ENCODE data around the gene PKP4.

The PKP4 gene

DNA sequence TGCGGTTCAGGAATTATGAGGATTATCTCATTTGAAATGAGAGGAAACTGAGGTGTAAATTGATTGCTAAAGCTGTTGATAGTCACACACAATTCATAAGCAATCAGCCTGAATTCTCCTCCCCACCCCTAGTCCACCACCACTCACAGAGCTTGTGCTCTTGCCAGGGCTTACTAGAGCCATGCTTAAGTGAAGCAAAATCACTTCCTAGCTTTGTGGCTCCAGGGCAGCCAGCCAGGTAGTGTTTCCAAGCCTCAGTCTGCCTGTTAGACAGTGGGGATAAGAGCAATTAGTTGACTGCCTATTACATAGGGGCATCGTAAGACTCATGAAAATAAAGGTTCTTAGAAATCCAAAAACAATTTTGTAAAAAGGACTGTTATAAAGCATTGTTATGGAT, 87.2 kb downstream of the PKP4 start:
- Histone ChIP-seq H3K4me3 (ENCODE audit: low read depth in 1 of 2, low read length in 2 of 2) (no peak overlapping the region), H4K20me1 (ENCODE audit: insufficient read depth, low read length) (no peaks in the 10 kb centered on the region), H3K27ac (ENCODE audit: low read length) (no peak overlapping the region), H2AFZ (ENCODE audit: low read depth, low read length) (no peak overlapping the region), H3K9ac (ENCODE audit: low read depth, low read length) (no peak overlapping the region), H3K4me1 (ENCODE audit: insufficient read depth, low read length) (no peaks in the 10 kb centered on the region), H3K79me2 (ENCODE audit: insufficient read depth, low read length) (no peaks in the 10 kb centered on the region), H3K27me3 (ENCODE audit: insufficient read depth, low read length, poor library complexity) (no peaks in the 10 kb centered on the region), H3K36me3 (ENCODE audit: insufficient read depth, low read length) (peaks cover 22% of the 10 kb centered on the region), H3K9me3 (ENCODE audit: insufficient read depth, low read length, severe bottlenecking) (no peaks in the 10 kb centered on the region), H3K4me2 (ENCODE audit: insufficient read depth, low read length) (no peak overlapping the region)
- no peak for ATAC-seq (ENCODE audit: insufficient read depth, low read depth)
- TF ChIP-seq EZH2 (IDR thresholded peaks at IDR 0.05; ENCODE audit: borderline replicate concordance, low read depth, low read length, severe bottlenecking), result no peak
- TF ChIP-seq, protein P1, sequence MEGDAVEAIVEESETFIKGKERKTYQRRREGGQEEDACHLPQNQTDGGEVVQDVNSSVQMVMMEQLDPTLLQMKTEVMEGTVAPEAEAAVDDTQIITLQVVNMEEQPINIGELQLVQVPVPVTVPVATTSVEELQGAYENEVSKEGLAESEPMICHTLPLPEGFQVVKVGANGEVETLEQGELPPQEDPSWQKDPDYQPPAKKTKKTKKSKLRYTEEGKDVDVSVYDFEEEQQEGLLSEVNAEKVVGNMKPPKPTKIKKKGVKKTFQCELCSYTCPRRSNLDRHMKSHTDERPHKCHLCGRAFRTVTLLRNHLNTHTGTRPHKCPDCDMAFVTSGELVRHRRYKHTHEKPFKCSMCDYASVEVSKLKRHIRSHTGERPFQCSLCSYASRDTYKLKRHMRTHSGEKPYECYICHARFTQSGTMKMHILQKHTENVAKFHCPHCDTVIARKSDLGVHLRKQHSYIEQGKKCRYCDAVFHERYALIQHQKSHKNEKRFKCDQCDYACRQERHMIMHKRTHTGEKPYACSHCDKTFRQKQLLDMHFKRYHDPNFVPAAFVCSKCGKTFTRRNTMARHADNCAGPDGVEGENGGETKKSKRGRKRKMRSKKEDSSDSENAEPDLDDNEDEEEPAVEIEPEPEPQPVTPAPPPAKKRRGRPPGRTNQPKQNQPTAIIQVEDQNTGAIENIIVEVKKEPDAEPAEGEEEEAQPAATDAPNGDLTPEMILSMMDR (IDR thresholded peaks at IDR 0.05; ENCODE audit: borderline replicate concordance, extremely low read depth, low read length, poor library complexity, severe bottlenecking), result no peak
- DNase-seq, result no peak

DNA sequence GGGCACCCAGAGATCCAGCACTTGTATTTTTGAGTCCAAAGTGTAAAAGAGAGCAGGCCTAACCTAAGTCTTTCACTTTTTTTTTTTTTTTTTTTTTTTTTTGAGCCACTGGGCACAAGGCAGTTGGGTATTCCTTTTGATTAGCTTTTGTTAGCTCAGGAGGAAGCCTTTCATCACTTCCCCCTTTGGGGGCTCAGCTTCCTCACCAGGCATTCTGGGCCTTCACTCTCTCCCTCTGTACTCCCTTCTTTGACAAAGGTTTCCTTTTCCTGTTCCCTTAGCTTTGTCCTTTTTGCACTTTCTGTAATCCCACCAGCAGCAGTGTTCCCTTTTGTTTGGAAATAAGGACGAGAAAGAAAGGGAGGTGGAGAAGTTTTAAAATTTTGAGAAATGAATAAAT, 88.2 kb downstream of the PKP4 start:
- no peaks in the 10 kb centered on the region for H3K9me3 ChIP-seq (ENCODE audit: insufficient read depth, low read length, severe bottlenecking)
- H2AFZ ChIP-seq (ENCODE audit: low read depth, low read length), result no peak overlapping the region
- ATAC-seq (ENCODE audit: insufficient read depth, low read depth), result peak; percentile 29; the same call in 1 of the 3 replicates
- no peaks in the 10 kb centered on the region for H4K20me1 ChIP-seq (ENCODE audit: insufficient read depth, low read length)
- TF ChIP-seq, protein P1 (IDR thresholded peaks at IDR 0.05; ENCODE audit: borderline replicate concordance, extremely low read depth, low read length, poor library complexity, severe bottlenecking), result no peak
- no peak for TF ChIP-seq EZH2 (IDR thresholded peaks at IDR 0.05; ENCODE audit: borderline replicate concordance, low read depth, low read length, severe bottlenecking)
- no peaks in the 10 kb centered on the region for H3K27me3 ChIP-seq (ENCODE audit: insufficient read depth, low read length, poor library complexity)
- no peaks in the 10 kb centered on the region for H3K4me1 ChIP-seq (ENCODE audit: insufficient read depth, low read length)
- peaks cover 23% of the 10 kb centered on the region for H3K36me3 ChIP-seq (ENCODE audit: insufficient read depth, low read length)
- DNase-seq, result no peak
- H3K4me3 ChIP-seq (ENCODE audit: low read depth in 1 of 2, low read length in 2 of 2), result no peak overlapping the region
- H3K9ac ChIP-seq (ENCODE audit: low read depth, low read length), result no peak overlapping the region
- H3K4me2 ChIP-seq (ENCODE audit: insufficient read depth, low read length), result no peak overlapping the region
- no peak overlapping the region for H3K27ac ChIP-seq (ENCODE audit: low read length)
- no peaks in the 10 kb centered on the region for H3K79me2 ChIP-seq (ENCODE audit: insufficient read depth, low read length)

DNA sequence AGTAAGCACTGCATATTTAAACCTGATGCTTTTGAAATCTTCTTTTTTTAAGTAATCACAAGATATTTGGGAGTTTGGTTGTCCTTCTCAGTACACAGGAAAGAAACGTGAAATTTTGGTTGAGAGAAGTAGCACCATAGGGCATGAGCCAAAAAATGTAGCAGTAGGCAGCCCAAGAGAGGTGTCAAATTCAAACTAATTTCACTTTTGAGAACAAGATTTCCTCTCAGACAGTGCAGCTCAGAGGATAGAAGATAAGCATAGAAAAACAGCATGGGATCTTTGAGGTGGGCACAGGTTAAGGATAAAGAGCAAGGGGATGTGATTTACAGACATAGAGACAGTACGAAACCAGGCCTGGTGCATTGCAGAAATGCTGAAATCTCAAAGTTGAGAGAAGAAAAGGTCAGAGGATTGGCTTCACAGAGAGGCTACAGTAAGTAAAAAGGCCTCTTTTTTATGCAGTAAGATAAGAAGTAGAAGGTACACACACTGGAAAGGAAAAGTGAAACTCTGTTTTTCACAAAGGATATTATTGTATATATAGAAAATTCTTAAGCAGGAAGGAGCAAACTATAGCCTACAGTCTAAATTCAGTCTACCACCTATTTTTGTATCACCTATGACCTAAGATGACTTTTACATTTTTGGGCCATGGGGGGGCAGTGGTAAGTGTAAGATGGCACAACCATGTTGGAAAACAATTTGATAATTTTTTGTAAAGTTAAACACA, 89.8 kb downstream of the PKP4 start:
- H3K79me2 ChIP-seq (ENCODE audit: insufficient read depth, low read length), result no peaks in the 10 kb centered on the region
- no peaks in the 10 kb centered on the region for H4K20me1 ChIP-seq (ENCODE audit: insufficient read depth, low read length)
- no peaks in the 10 kb centered on the region for H3K4me1 ChIP-seq (ENCODE audit: insufficient read depth, low read length)
- H3K9me3 ChIP-seq (ENCODE audit: insufficient read depth, low read length, severe bottlenecking), result no peaks in the 10 kb centered on the region
- ATAC-seq (ENCODE audit: insufficient read depth, low read depth), result no peak
- no peak overlapping the region for H2AFZ ChIP-seq (ENCODE audit: low read depth, low read length)
- no peak overlapping the region for H3K27ac ChIP-seq (ENCODE audit: low read length)
- H3K4me2 ChIP-seq (ENCODE audit: insufficient read depth, low read length), result no peak overlapping the region
- H3K9ac ChIP-seq (ENCODE audit: low read depth, low read length), result no peak overlapping the region
- no peak overlapping the region for H3K4me3 ChIP-seq (ENCODE audit: low read depth in 1 of 2, low read length in 2 of 2)
- TF ChIP-seq, protein P1 (IDR thresholded peaks at IDR 0.05; ENCODE audit: borderline replicate concordance, extremely low read depth, low read length, poor library complexity, severe bottlenecking), result peak; percentile 7
- TF ChIP-seq EZH2 (IDR thresholded peaks at IDR 0.05; ENCODE audit: borderline replicate concordance, low read depth, low read length, severe bottlenecking), result no peak
- no peaks in the 10 kb centered on the region for H3K27me3 ChIP-seq (ENCODE audit: insufficient read depth, low read length, poor library complexity)
- H3K36me3 ChIP-seq (ENCODE audit: insufficient read depth, low read length), result peaks cover 23% of the 10 kb centered on the region
- no peak for DNase-seq
